GM18870 (cell line): ENCODE data around the gene C1QTNF9.
"Not testable (repeated sequence)": the region's sequence is repeated elsewhere in the genome, so short reads cannot be mapped to it uniquely, and the experiment has no call there.

Experiments
- ATAC-seq: cut with Tn5 transposase; IDR thresholded peaks from one replicate; pipeline ENCODE4 v1.9.1; 2021; ENCODE audit warnings: moderate library complexity; ENCODE audit not compliant: unreplicated experiment

C1QTNF9 gene

DNA sequence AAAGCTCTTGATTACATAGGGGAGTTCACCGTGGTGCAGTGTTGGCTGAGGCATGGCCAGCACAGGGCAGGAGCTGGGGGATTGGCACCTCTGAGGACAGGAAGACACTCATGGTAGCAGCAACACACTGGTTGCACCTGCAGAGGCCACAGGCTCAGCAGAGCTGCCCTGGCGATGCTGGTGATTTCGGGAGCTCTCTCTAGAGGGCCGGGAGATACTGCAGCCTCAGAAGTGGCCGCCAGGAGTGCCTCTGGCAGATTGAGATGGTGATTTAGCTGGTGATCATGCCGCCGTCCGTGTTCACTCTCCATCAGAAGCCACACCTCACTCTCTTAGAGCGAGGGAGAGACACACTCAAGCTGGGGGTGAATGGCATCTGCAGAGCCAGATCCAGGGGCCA, 49.9 kb downstream of the C1QTNF9 start:
- not testable (repeated sequence) for ATAC-seq

DNA sequence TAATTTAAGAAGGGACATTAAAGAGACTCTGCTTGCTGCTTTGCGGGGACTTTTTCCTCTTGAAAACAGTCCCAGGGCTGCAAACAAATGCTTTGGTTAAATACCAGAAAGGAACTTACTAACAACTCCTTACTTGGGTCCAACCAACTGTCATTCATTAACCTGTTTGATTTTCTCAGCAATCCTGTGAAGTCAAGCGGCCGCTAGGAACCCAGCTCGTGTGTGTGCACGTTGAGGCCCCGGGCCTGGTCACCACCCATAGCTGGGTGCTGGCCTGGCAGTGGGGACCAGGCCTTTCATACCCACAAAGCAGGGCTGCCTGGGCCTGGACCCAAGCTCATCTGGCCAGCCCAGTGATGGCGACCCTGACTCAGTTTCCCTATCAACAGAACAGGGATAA, 50.7 kb downstream of the C1QTNF9 start:
- ATAC-seq: no peak

DNA sequence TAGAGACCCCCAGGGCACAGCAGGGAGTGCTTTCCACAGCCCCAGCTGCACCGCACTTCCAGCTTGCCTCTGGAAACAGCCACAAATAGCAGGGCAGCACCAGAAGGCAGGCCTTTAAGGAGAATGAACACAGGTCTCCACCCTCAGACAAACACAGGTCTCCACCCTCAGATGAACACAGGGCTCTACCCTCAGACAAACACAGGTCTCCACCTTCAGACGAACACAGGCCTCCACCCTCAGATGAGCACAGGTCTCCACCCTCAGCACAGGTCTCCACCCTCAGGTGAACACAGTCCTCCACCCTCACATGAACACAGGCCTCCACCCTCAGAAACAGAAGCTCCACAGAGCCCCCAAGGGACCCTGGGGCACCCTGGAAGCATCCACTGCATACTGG, 51.7 kb downstream of the C1QTNF9 start:
- ATAC-seq: no peak

DNA sequence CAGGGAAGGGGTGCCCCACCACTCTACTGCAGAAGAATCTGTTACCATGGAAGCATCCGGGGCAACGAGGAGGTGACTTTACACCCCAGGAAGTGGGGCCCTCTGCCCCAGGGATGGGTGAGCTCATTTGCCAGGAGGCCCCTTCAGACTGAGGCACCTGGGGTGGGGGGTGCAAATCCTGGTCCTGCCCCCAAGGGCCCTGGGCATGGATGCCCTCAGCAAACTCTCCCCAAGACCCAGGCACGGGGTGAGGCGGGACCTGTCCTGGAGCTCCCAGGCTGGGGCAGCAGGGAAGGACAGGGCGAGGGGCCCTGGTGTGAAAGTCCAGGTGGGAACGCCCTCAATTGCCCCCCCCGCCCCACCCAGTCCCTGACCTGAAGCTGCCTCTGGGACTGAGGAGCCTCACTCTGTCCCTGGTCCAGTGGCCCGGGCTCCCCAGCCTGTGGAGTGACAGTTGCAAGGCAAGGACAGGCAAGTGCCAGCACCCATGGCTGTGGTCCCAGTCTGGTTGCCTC, 52.5 kb downstream of the C1QTNF9 start:
- ATAC-seq: no peak

DNA sequence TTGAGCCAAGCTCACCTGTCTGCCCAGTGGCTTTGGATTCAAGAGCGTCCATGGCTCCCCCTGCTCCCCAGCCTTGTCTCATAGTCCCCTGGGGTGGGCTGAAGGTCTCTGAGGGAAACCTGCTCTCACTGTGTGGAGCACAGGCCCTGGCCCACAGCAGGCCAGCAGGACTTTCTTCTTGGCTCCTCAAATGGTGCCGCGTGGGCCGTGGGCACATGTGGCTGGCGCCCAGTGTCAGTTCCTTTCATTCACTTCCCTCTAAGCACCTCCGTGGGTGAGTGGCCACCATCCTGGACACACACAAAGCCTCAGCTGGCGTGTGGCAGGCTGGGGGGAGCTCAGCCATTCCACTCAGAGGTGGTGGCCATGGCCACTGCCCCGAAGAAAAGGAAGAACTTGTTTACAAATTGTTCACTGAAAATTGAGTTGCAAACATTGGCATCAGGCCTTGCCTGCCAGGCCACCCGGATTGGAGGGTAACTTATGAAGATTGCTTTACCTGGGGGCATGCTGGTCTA, 53.1 kb downstream of the C1QTNF9 start:
- ATAC-seq: no peak

DNA sequence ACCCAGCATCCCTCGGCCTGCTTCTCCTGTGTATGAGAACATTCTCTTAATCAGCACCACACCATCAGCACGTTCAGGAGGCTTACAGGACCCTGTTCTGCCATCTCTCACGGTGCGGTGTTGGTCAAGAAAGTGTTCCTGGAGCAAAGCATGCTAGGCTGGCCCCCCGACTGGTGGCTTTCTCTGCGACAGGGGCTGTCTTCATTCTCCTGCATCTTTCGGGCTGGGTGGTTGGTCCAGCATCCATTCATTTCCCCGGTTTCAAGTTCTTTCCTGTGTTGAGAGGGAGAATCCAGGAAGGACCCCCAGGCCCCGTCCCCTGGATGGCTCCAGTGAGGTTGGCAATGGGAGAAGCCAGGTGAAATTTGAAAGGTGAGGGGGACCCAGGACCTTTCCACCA, 55.8 kb downstream of the C1QTNF9 start:
- no peak for ATAC-seq

DNA sequence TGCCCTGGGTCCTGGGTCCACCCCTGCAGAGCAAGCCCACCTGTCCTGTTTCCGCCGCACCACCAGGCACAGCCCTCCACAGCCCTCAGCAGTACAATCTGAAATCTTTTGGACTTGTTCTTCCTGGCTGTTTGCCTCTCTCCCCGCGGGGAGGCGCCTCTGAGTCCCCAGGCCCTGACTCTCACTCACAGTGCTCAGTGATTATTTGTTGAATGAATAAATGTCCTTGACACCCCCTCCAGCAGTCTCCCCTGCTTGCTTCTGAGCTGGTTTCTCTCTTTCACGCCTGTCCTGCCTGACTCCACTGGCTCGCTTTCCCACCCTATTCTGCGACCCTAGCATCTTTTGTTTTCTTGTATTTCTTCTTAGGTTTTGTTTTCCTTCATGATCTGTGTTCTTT, 56.9 kb downstream of the C1QTNF9 start:
- ATAC-seq: not testable (repeated sequence)

DNA sequence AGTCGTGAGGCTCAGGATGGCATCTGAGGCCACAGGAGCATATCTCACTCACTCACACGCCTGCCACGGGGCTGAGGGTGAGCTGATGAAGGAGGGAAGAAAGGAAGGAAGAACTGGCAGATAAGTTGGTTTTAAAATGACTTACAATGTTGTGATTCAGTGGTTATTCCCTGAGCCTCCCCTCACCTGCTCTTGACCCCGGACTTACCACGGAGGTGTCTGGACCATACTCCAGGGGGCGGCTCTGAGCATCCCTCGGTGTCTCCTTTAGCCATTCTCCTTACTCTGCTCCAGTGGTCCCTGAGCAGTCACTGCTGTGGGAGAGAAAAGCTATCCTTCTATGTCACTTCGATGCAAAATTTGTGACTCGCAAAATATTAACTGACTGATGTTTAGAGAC, 61.9 kb downstream of the C1QTNF9 start:
- not testable (repeated sequence) for ATAC-seq
